HL-60/S4 treated with retinoic acid at 250 ng/mL for 4 days and 3 days (cell line): ENCODE data around the gene GULP1.

Experiments used
- in situ Hi-C: fragments of 300-500 bp; cut with MboI; formaldehyde crosslinking; loops from 2 replicates; pipeline ENCODE4 v1.7.0; 2022; ENCODE audit warnings: low sequenced_read_pairs

The GULP1 gene

GRCh38 chr2:188414869-188415753 is 123.4 kb downstream of the GULP1 start:
- in situ Hi-C loops, result no loop called here

DNA sequence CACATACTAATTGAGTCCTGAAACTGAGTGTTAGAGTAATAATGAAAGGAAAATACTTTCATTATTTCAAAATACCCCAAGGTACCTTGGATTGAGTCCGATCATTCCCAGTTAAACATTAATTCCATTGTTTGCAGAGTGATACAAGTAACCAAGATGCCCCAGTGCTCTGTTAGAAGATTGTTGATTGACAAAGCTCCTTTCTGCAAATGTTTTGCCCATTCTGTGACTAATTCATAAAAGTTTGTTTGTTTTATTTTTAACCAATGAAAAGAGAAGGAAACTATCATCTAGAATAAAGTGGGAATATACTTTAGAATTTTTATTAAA is 124.0 kb downstream of the GULP1 start:
- in situ Hi-C loops, result no loop called here

- in situ Hi-C loops, result no loop called here
Measured at GRCh38 chr2:188416367-188416766, 124.7 kb downstream of the GULP1 start.

- in situ Hi-C loops, result no loop called here
Measured at GRCh38 chr2:188422726-188423125, 131.1 kb downstream of the GULP1 start.

- in situ Hi-C loops, result no loop called here
Measured at GRCh38 chr2:188425266-188425665, 133.6 kb downstream of the GULP1 start.

- in situ Hi-C loops, result no loop called here
Measured at GRCh38 chr2:188426121-188426520, 134.4 kb downstream of the GULP1 start.

DNA sequence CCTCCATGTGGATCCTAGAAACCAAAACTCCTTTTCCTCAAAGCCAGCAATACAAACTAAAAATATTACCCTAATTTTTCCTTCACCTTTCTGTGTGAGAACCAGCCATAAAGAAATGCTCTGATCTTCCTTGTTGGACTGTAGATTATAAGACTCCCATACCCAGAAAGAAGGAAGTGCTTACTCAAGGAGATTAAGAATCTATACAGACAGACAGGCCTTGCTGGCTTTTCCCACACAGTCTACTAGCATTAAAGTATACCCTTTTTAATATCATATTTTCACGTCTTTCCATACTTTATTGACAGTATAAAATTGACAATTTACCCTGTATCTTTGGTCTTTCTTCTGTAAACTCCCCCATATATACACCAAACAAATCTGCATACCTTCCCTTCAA is 139.0 kb downstream of the GULP1 start:
- in situ Hi-C loops, result no loop called here

DNA sequence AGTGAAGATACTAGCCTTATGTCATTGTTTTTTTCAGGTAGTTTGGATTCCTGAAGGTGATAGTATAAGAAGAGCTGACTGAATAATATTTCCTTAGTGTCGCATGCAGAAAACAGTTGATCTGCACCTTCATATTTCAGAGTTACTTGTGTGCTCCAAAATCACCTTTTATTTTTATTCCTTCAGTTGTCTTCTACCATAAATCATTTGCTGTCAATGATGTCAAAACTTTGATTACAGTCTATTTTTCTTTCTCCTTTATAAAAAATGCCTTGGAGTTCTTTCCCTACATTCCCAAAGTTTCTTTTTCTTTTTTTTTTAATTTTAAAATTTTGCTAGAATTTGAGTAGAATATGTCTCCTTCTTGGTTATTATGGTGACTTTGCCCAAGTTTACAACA is 142.3 kb downstream of the GULP1 start:
- in situ Hi-C loops, result no loop called here

DNA sequence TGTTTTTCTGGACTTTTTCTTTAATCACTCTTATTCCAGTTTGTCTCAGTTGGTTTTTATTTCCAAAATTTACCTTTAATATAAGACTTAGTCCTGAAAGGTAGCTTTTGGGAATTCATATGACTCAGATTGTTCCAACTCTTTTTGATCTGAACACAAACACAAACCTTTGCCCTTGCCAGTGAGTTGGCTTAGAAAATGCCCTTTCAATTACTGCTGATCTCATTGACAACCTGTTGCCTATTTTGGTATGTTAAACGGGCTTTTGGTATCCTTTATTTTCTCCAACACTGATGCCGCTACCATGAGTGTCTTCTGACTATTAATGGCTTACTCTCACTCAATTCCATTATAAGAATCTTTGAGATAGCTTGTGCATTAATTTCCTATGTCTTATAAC is 143.4 kb downstream of the GULP1 start:
- in situ Hi-C loops, result no loop called here

- in situ Hi-C loops, result no loop called here
Measured at GRCh38 chr2:188437537-188437936, 145.9 kb downstream of the GULP1 start.

GRCh38 chr2:188439986-188440385 is 148.3 kb downstream of the GULP1 start:
- in situ Hi-C loops, result no loop called here

- in situ Hi-C loops, result no loop called here
Measured at GRCh38 chr2:188440849-188441248, 149.2 kb downstream of the GULP1 start.

- in situ Hi-C loops, result no loop called here
Measured at GRCh38 chr2:188441288-188441947, 149.7 kb downstream of the GULP1 start.

DNA sequence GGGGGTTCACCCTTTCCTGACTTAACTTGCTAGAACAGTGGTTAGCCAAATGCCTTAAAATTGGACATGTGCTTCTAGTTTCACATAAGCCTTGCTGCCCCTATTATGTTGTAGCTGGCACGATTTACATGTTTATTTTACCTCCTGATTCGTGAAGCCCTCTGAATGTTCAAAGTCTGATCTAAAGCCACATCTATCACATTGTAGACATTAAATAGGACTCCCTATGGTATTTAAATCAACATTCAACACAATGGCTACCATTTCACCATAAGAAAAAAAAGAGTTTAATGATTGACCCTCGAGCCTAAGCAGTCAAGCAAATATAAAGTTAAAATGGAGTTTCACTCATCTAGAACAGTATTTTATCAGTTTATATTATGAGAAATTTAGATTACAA is 151.5 kb downstream of the GULP1 start:
- in situ Hi-C loops, result no loop called here

DNA sequence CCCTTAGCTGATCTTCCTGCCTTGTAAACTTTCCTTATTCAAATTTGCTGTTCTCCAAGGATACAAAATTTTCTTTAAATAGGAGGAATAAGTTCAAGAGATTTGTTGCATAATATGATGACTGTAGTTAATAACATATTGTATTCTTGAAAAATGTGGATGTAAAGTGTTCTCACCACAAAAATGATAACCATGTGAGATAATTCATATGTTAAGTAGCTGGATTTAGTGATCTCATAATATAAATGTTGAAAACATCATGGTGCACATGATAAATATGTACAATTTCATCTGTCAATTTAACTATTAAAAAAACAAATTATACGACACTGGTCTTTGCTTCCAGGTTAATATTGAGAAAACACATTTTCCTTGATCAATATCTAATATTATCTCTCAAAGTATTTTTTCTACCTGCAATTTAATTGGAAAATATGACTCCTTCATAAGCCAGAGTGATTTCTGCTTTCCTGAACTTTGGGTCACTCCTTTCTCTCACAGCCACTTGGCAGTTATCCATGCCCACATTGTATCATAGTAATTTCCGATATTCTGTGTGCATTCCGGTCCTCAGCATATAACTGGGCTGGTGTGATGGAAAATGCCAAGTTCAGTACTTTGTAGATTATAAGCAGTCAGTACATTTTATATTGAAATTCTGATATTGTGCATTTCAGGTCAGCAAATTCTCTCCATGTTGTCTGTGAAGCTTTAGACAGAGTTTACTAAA is 152.6 kb downstream of the GULP1 start:
- in situ Hi-C loops, result no loop called here

DNA sequence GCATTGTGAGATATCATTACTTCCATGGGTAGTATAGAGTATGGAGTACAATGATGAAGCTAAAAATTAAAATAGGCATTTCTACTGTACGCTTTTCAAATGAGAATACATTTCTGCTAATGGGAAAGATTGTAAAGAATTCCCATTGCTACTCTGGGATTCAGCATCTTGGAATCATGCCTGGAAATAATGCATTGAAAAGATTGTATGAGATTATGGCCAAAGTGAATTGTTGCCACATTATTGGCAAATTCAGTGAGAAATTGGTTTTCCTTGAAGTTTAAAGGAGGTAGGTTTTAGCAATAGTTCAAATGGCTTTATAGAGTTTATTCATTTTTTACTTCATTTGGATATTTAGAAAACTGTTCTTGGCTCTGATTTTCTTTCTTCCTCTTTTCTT is 157.9 kb downstream of the GULP1 start:
- in situ Hi-C loops, result no loop called here

- in situ Hi-C loops, result no loop called here
Measured at GRCh38 chr2:188449971-188450370, 158.3 kb downstream of the GULP1 start.

GRCh38 chr2:188450732-188451483 is 159.2 kb downstream of the GULP1 start:
- in situ Hi-C loops, result no loop called here

DNA sequence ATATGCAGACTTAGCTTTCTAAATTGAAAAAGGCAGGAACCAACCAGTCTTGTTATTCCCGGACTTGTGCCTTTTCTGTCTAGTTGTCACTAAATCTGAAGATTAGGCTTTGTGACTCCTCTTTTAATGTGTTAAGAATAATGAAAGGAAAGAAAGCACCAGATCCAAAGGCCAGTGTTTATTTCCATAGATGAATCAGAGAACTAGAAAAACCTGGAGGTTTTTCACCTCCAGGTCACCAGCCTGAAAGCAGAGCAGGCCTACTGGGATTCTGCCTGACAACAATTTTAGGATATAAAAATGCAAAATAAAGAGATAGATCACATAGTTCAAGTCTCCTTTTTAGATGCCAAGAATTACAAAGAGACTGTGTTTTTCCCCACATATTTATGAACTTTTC is 160.4 kb downstream of the GULP1 start:
- in situ Hi-C loops, result no loop called here

DNA sequence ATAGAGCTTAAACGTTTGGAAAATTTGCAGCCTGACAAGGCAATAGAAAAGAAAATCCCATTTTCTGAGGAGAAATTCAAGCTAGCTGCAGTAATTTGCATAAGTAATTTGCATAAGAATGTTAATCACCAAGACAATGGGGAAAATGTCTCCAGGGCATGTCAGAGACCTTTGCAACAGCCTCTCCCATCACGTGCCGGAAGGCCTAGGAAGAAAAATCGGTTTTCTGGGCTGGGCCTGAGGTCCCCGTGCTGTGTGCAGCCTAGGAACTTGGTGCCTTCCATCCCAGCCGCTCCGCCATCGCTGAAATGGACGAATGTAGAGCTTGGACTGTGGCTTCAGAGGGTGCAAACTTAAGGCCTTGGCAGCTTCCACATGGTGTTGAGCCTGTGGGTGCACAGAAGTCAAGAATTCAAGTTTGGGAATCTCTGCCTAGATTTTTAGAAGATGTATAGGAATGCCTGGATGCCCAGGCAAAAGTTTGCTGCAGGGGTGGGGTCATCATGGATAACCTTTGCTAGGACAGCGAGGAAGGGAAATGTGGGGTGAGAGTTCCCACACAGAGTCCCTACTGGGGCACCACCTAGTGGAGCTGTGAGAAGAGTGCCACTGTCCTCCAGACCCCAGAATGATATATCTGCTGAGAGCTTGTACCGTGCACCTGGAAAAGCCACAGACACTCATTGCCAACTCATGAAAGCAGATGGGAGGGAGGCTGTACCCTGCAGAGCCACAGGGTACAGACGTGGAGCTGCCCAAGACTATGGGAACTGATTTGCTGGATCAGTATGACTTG is 164.6 kb downstream of the GULP1 start:
- in situ Hi-C loops, result no loop called here
